Measurements from ENCODE around the gene TTC39C.

DNA sequence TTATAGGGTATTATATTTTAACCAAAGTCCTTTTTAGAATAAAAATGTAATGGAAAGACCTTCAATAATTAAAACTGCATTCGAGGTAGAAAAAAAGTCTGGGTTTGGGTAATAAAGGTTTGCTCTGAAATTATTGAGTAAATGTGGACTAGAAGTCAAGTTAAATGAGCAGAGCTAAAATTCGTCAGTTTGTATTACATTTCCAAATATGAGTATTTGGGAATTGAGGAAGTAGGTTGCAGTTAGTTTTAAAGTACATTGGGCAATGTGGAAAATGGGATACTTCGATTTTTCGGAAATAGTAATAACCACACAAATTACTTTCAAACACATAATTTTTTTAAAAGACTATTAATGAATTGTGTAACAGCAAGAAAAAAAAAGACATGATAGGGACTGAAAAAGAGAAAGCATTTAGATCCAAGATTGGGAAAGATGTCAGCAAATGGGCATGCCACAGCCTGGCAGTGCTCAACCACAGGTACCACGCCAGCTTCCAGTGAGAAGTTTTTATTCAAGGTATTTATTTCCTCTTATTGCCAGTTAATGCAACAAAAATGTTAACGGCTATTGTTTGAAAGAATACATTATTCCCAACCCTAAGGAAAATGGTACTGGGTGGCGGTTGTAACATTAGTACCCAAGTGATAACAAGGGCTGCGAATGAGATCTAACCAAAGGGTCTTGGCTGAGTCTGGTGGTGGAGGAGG, 50.0 kb downstream of the TTC39C start:
- TF ChIP-seq, protein P1, sequence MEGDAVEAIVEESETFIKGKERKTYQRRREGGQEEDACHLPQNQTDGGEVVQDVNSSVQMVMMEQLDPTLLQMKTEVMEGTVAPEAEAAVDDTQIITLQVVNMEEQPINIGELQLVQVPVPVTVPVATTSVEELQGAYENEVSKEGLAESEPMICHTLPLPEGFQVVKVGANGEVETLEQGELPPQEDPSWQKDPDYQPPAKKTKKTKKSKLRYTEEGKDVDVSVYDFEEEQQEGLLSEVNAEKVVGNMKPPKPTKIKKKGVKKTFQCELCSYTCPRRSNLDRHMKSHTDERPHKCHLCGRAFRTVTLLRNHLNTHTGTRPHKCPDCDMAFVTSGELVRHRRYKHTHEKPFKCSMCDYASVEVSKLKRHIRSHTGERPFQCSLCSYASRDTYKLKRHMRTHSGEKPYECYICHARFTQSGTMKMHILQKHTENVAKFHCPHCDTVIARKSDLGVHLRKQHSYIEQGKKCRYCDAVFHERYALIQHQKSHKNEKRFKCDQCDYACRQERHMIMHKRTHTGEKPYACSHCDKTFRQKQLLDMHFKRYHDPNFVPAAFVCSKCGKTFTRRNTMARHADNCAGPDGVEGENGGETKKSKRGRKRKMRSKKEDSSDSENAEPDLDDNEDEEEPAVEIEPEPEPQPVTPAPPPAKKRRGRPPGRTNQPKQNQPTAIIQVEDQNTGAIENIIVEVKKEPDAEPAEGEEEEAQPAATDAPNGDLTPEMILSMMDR (IDR thresholded peaks at IDR 0.05), result no peak
- no peak for TF ChIP-seq SIN3A (IDR thresholded peaks at IDR 0.05; ENCODE audit: borderline replicate concordance, insufficient read depth, low read depth, low read length)
- TF ChIP-seq POLR2AphosphoS5 (IDR thresholded peaks at IDR 0.05; ENCODE audit: low read depth, low read length), result no peak
- TF ChIP-seq, protein P2, sequence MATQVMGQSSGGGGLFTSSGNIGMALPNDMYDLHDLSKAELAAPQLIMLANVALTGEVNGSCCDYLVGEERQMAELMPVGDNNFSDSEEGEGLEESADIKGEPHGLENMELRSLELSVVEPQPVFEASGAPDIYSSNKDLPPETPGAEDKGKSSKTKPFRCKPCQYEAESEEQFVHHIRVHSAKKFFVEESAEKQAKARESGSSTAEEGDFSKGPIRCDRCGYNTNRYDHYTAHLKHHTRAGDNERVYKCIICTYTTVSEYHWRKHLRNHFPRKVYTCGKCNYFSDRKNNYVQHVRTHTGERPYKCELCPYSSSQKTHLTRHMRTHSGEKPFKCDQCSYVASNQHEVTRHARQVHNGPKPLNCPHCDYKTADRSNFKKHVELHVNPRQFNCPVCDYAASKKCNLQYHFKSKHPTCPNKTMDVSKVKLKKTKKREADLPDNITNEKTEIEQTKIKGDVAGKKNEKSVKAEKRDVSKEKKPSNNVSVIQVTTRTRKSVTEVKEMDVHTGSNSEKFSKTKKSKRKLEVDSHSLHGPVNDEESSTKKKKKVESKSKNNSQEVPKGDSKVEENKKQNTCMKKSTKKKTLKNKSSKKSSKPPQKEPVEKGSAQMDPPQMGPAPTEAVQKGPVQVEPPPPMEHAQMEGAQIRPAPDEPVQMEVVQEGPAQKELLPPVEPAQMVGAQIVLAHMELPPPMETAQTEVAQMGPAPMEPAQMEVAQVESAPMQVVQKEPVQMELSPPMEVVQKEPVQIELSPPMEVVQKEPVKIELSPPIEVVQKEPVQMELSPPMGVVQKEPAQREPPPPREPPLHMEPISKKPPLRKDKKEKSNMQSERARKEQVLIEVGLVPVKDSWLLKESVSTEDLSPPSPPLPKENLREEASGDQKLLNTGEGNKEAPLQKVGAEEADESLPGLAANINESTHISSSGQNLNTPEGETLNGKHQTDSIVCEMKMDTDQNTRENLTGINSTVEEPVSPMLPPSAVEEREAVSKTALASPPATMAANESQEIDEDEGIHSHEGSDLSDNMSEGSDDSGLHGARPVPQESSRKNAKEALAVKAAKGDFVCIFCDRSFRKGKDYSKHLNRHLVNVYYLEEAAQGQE (IDR thresholded peaks at IDR 0.05; ENCODE audit: insufficient read depth in 1 of 2, low read depth in 2 of 2, low read length in 1 of 2), result no peak
- TF ChIP-seq TCF7L2 (IDR thresholded peaks at IDR 0.05; ENCODE audit: low read depth, low read length), result no peak

Data from Panc1 (cell line).